B cell (primary cell): ENCODE results near the gene MAML3. TPM values are rescaled to one million over a fixed set of nuclear protein-coding genes. Genes with fewer than 3 reads are reported as not detected.

Experiments
- ATAC-seq: fragments of 200-7000 bp; cut with Tn5 transposase; one replicate; pipeline ENCODE4 v1.10.0; 2021; ENCODE audit warnings: low read depth, mild to moderate bottlenecking, moderate number of reproducible peaks, moderate library complexity
- CTCF ChIA-PET: fragments of 350-600 bp; sonication (Branson Sonifier 250); formaldehyde crosslinking; loops from one replicate; lab custom pipeline; 2021; ENCODE audit warnings: antibody characterized with exemption, inconsistent platforms; lab: Charles Lee
- POLR2A ChIA-PET: fragments of 350-600 bp; sonication (Branson Sonifier 250); formaldehyde crosslinking; loops from one replicate; lab custom pipeline; 2021; ENCODE audit warnings: antibody characterized with exemption; lab: Charles Lee
- DNase-seq: peaks from one replicate; pipeline ENCODE4 v3.0.0; 2013
- H2AFZ ChIP-seq: 2 replicates; pipeline ENCODE4 v1.6.1; 2012; ENCODE audit warnings: mild to moderate bottlenecking, low read depth, low read length; ENCODE audit not compliant: insufficient read depth, poor library complexity, severe bottlenecking
- H3K27ac ChIP-seq, 2 donors: 1 replicate in 1 of 2; 2 replicates in 1 of 2; pipeline ENCODE4 v1.5.1; 2012 to 2013; ENCODE audit warnings: low read length in 2 of 2, mild to moderate bottlenecking in 2 of 2, moderate library complexity in 1 of 2
- H3K27me3 ChIP-seq, 4 experiments: fragments of 200-600 bp in 1 of 4; sonication (generic) in 1 of 4; replicated peaks in 1 of 4; 1 replicate in 2 of 4; 2 replicates in 2 of 4; pipeline versions ENCODE4 v1.6.1 to v1.7.0; 2013 to 2016; ENCODE audit warnings: low read length in 3 of 4, mild to moderate bottlenecking in 2 of 4, mixed read lengths in 1 of 4, moderate library complexity in 1 of 4; ENCODE audit not compliant: insufficient read depth in 4 of 4, control insufficient read depth in 3 of 4; ENCODE audit errors: control extremely low read depth in 1 of 4
- H3K36me3 ChIP-seq, 2 experiments: replicated peaks in 1 of 2; 1 replicate in 1 of 2; 2 replicates in 1 of 2; pipeline versions ENCODE4 v1.6.1 to v1.7.1; 2013; ENCODE audit warnings: low read length in 1 of 2; ENCODE audit not compliant: insufficient read depth in 2 of 2, control insufficient read depth in 1 of 2; ENCODE audit errors: control extremely low read depth in 1 of 2, extremely low read depth in 1 of 2
- H3K4me1 ChIP-seq, 2 donors: fragments of 200-600 bp in 1 of 2; sonication (generic) in 1 of 2; 1 replicate in 1 of 2; 2 replicates in 1 of 2; pipeline versions ENCODE4 v1.5.1 to v1.6.1; 2013 to 2017; ENCODE audit warnings: low read length in 2 of 2; ENCODE audit not compliant: control insufficient read depth in 2 of 2, insufficient read depth in 2 of 2
- H3K4me2 ChIP-seq: replicated peaks from 2 replicates; pipeline ENCODE3; 2012; ENCODE audit warnings: mild to moderate bottlenecking, low read depth, low read length; ENCODE audit not compliant: poor library complexity, severe bottlenecking
- H3K4me3 ChIP-seq, 5 experiments: fragments of 200-600 bp in 1 of 5; sonication (generic) in 1 of 5; 1 replicate in 3 of 5; 2 replicates in 2 of 5; pipeline versions ENCODE4 v1.5.1 to v1.7.0; 2011 to 2016; ENCODE audit warnings: low read length in 4 of 5, mild to moderate bottlenecking in 4 of 5, low read depth in 2 of 5, control low read depth in 1 of 5, moderate library complexity in 1 of 5; ENCODE audit not compliant: insufficient read depth in 1 of 5; ENCODE audit errors: control extremely low read depth in 1 of 5, extremely low read depth in 1 of 5
- H3K79me2 ChIP-seq: fragments of 200-600 bp; sonication (generic); one replicate; pipeline ENCODE4 v1.6.0; 2016; ENCODE audit warnings: low read length; ENCODE audit not compliant: control insufficient read depth, insufficient read depth
- H3K9ac ChIP-seq: fragments of 200-600 bp; sonication (generic); 2 replicates; pipeline ENCODE4 v1.6.1; 2017; ENCODE audit warnings: mild to moderate bottlenecking, low read length, moderate library complexity
- H3K9me3 ChIP-seq, 3 donors: one replicate each; pipeline versions ENCODE4 v1.6.1 to v1.7.1; 2013; ENCODE audit warnings: low read length in 2 of 3; ENCODE audit not compliant: control insufficient read depth in 2 of 3, insufficient read depth in 1 of 3; ENCODE audit errors: control extremely low read depth in 1 of 3
- H4K20me1 ChIP-seq: 2 replicates; pipeline ENCODE4 v1.6.0; 2012; ENCODE audit warnings: mild to moderate bottlenecking, low read length; ENCODE audit not compliant: insufficient read depth, control insufficient read depth, poor library complexity, severe bottlenecking
- H3K27ac Mint-ChIP-seq: one replicate; pipeline ENCODE4 v1.8.0; 2021; ENCODE audit warnings: mixed read lengths
- H3K27me3 Mint-ChIP-seq: one replicate; pipeline ENCODE4 v1.8.0; 2021; ENCODE audit warnings: mixed read lengths
- H3K4me1 Mint-ChIP-seq: one replicate; pipeline ENCODE4 v1.8.0; 2021; ENCODE audit warnings: mixed read lengths
- H3K4me3 Mint-ChIP-seq: one replicate; pipeline ENCODE4 v1.8.0; 2021; ENCODE audit warnings: mixed read lengths
- H3K9me3 Mint-ChIP-seq: one replicate; pipeline ENCODE4 v1.8.0; 2022; ENCODE audit warnings: mixed read lengths; ENCODE audit not compliant: insufficient read depth
- EZH2 ChIP-seq: IDR thresholded peaks from 2 replicates; pipeline ENCODE4 v1.6.1; 2012; ENCODE audit warnings: borderline replicate concordance, low read depth, mild to moderate bottlenecking, moderate library complexity, low read length; ENCODE audit not compliant: insufficient read depth, poor library complexity, severe bottlenecking
- WGBS: methylation state at CpG from one replicate; pipeline ENCODE4 v1.1.5; 2013; ENCODE audit warnings: missing lambda C conversion rate; ENCODE audit not compliant: insufficient coverage; 5-methylcytosine and 5-hydroxymethylcytosine counted together
- intact Hi-C: fragments of 100-400 bp; cut with micrococcal nuclease; formaldehyde crosslinking; loops from one replicate; pipeline ENCODE4 v1.10.0; 2022
- polyA plus RNA-seq: library from polyadenylated mRNA; depleted of rRNA; stranded (reverse); fragments of >200 nt; gene quantifications from 2 replicates; pipeline ENCODE4 v1.2.3, GENCODE V29; 2012
- total RNA-seq, 2 donors: library from RNA; stranded (reverse); fragments of 120-200 nt in 1 of 2; gene quantifications; 1 replicate in 1 of 2; 2 replicates in 1 of 2; pipeline versions ENCODE4 v1.2.3 to v1.2.4, GENCODE V29; 2013 to 2022
- TF ChIP-seq, protein P1 (sequence below): fragments of 200-600 bp; IDR thresholded peaks from one replicate; pipeline ENCODE4 v1.8.0; 2022; ENCODE audit warnings: antibody characterized with exemption, mild to moderate bottlenecking

Gene MAML3
- total and polyA plus RNA-seq, 2 donors (not counting 1 experiment from before 2014, with no cell fraction given) = 0.94 to 5.3 TPM

DNA sequence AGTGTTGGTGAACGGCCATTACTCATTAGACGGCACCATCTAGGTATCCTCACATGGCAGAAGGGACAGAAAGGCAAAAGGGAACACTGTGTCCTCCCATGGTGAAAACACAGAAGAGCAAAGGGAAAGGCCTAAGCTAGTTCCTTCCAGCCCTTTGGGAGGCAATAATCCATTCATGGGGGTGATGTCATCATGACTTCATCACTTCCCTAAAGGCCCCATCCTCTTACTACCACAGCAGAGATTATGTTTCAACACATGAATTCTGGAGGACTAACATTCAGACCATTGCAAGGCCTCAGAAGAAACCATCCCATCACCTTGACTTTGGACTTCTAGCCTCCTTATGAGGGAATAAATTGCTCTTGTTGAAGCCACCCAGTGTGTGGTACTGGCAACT lies 250.1 kb downstream of the MAML3 start:
- Histone ChIP-seq H3K4me1 (no peaks in the 10 kb centered on the region), H3K4me3 (no peak overlapping the region), H3K36me3 (no peaks in the 10 kb centered on the region), H3K4me2 (no peak overlapping the region), H3K9me3 (peaks cover 0 to 4% (median 0%) of the 10 kb centered on the region in 3 donors), H3K27me3 (peaks cover 0 to 4% (median 0%) of the 10 kb centered on the region in 4 experiments), H3K9ac (no peak overlapping the region), H4K20me1 (no peaks in the 10 kb centered on the region), H2AFZ (no peak overlapping the region), H3K79me2 (no peaks in the 10 kb centered on the region), H3K27ac (no peak overlapping the region)
- Mint-ChIP-seq H3K27ac (no peak overlapping the region), H3K4me3 (no peak overlapping the region), H3K9me3 (peaks cover 5% of the 10 kb centered on the region), H3K27me3 (no peaks in the 10 kb centered on the region), H3K4me1 (peaks cover 1% of the 10 kb centered on the region)
- intact Hi-C loops = no loop called here
- no peak for ATAC-seq
- no peak for DNase-seq
- CTCF ChIA-PET = no interaction called here
- POLR2A ChIA-PET = no interaction called here
- no peak for TF ChIP-seq EZH2
- TF ChIP-seq, protein P1, sequence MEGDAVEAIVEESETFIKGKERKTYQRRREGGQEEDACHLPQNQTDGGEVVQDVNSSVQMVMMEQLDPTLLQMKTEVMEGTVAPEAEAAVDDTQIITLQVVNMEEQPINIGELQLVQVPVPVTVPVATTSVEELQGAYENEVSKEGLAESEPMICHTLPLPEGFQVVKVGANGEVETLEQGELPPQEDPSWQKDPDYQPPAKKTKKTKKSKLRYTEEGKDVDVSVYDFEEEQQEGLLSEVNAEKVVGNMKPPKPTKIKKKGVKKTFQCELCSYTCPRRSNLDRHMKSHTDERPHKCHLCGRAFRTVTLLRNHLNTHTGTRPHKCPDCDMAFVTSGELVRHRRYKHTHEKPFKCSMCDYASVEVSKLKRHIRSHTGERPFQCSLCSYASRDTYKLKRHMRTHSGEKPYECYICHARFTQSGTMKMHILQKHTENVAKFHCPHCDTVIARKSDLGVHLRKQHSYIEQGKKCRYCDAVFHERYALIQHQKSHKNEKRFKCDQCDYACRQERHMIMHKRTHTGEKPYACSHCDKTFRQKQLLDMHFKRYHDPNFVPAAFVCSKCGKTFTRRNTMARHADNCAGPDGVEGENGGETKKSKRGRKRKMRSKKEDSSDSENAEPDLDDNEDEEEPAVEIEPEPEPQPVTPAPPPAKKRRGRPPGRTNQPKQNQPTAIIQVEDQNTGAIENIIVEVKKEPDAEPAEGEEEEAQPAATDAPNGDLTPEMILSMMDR = no peak
- 91% methylated on average over 2 of the region's 2 CpGs for WGBS

DNA sequence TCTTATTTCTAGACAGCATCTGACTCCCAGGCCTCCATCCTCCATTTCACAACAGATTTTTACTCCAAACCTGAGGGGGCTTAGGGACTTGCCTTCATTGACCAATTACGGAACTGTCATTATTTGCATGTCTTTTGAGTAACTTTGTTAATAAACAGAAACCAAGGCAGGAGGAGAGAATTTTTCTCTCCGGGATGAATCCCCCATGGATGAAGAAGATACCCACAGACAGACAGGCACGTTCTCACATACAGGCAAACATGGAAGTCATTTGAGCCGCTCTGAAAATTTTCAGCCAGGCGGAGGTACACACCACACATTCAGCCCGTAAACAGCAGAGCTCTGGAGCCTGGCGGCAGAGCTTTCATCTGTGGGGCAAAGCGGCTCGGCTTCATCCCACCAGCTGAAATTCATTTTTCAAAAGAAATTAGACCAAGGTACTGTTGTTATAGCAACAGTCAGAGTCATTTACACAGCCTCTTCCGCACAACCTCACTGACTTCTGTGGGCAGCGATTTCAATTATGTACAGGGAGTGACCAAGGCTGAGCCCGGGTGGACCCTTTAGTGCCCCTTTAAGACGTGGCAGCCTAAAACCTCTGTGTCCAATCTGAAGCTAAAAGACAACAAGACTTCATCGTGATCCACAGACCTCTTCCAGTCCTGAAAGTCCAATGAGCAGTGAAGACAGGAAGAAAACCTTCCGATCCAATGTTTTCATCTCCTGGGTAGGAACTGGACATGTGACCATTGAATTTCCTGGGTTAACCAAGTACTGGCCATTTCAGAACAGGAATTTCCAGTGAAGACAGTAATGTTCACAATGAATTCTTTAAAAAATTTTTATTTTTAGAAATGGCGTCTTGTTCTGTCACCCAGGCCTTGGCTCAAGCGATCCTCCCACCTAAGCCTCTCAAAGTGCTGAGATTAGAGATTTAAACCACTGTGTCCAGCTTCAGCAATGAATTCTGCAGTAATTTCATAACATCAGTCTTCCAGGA lies 251.4 kb downstream of the MAML3 start:
- POLR2A ChIA-PET = no interaction called here
- Histone ChIP-seq H3K4me3 (no peak overlapping the region), H3K4me2 (no peak overlapping the region), H3K9ac (no peak overlapping the region), H4K20me1 (no peaks in the 10 kb centered on the region), H3K36me3 (no peaks in the 10 kb centered on the region), H3K9me3 (peaks cover 0 to 4% (median 0%) of the 10 kb centered on the region in 3 donors), H3K4me1 (peaks cover 0 to 5% of the 10 kb centered on the region in 2 donors), H3K27ac (no peak overlapping the region), H3K27me3 (peaks cover 0 to 4% (median 0%) of the 10 kb centered on the region in 4 experiments), H2AFZ (no peak overlapping the region), H3K79me2 (no peaks in the 10 kb centered on the region)
- H3K9me3 Mint-ChIP-seq = peaks cover 5% of the 10 kb centered on the region
- peaks cover 5% of the 10 kb centered on the region for H3K4me1 Mint-ChIP-seq
- H3K27me3 Mint-ChIP-seq = no peaks in the 10 kb centered on the region
- no peak overlapping the region for H3K4me3 Mint-ChIP-seq
- ATAC-seq (no peak), DNase-seq (no peak)
- H3K27ac Mint-ChIP-seq = no peak overlapping the region
- CTCF ChIA-PET = no interaction called here
- 98% methylated on average over 14 of the region's 17 CpGs for WGBS
- TF ChIP-seq, protein P1 = no peak
- no peak for TF ChIP-seq EZH2
- intact Hi-C loops = no loop called here
